ENCODE data around the gene DNAAF6.

DNAAF6 gene

GRCh38 chrX:107290019-107290418 is 83.6 kb downstream of the DNAAF6 start:
- no peaks in the 10 kb centered on the region for H3K27me3 ChIP-seq (ENCODE audit: insufficient read depth, poor library complexity, severe bottlenecking)
- H3K27ac ChIP-seq (ENCODE audit: poor library complexity, severe bottlenecking), result no peak overlapping the region
- H3K9me3 ChIP-seq (ENCODE audit: severe bottlenecking), result no peaks in the 10 kb centered on the region
- no peak for DNase-seq (ENCODE audit: low spot score)
- H3K4me1 ChIP-seq (ENCODE audit: insufficient read depth, poor library complexity, severe bottlenecking), result no peaks in the 10 kb centered on the region
- ATAC-seq (ENCODE audit: low read depth), result no peak
- no peak overlapping the region for H3K4me3 ChIP-seq (ENCODE audit: severe bottlenecking)
- TF ChIP-seq CTCF (IDR thresholded peaks at IDR 0.05; ENCODE audit: poor library complexity, severe bottlenecking), result no peak
- no peaks in the 10 kb centered on the region for H3K36me3 ChIP-seq (ENCODE audit: low read depth)

GRCh38 chrX:107293056-107293455 is 86.6 kb downstream of the DNAAF6 start:
- H3K4me1 ChIP-seq (ENCODE audit: insufficient read depth, poor library complexity, severe bottlenecking), result no peaks in the 10 kb centered on the region
- no peak for ATAC-seq (ENCODE audit: low read depth)
- no peak overlapping the region for H3K4me3 ChIP-seq (ENCODE audit: severe bottlenecking)
- H3K27ac ChIP-seq (ENCODE audit: poor library complexity, severe bottlenecking), result no peak overlapping the region
- H3K9me3 ChIP-seq (ENCODE audit: severe bottlenecking), result no peaks in the 10 kb centered on the region
- no peaks in the 10 kb centered on the region for H3K36me3 ChIP-seq (ENCODE audit: low read depth)
- H3K27me3 ChIP-seq (ENCODE audit: insufficient read depth, poor library complexity, severe bottlenecking), result no peaks in the 10 kb centered on the region
- TF ChIP-seq CTCF (IDR thresholded peaks at IDR 0.05; ENCODE audit: poor library complexity, severe bottlenecking), result no peak
- DNase-seq (ENCODE audit: low spot score), result no peak

Data from RWPE2 (cell line).